IPS-NIHi7 (cell line): ENCODE results near the gene SH2D5.
A peak's percentile ranks its signal among the peaks of the same experiment; 100 is the strongest.
"Not testable (repeated sequence)": the region's sequence is repeated elsewhere in the genome, so short reads cannot be mapped to it uniquely, and the experiment has no call there.

Experiments used
- DNase-seq: peaks from one replicate; pipeline ENCODE4 v3.0.0; 2012; ENCODE audit warnings: mixed read lengths; ENCODE audit errors: extremely low spot score

Gene SH2D5

GRCh38 chr1:20696397-20697333 lies 35.8 kb downstream of the SH2D5 start:
- peak; percentile 96 for DNase-seq

GRCh38 chr1:20695515-20695914 lies 37.0 kb downstream of the SH2D5 start:
- DNase-seq: no peak

- no peak for DNase-seq
These were observed 38.9 kb downstream of the SH2D5 start for GRCh38 chr1:20693623-20694022.

- DNase-seq: no peak
These were observed 40.6 kb downstream of the SH2D5 start for GRCh38 chr1:20691872-20692271.

GRCh38 chr1:20689645-20690056 lies 42.9 kb downstream of the SH2D5 start:
- DNase-seq: no peak

GRCh38 chr1:20686883-20687725 lies 45.4 kb downstream of the SH2D5 start:
- no peak for DNase-seq

GRCh38 chr1:20685741-20686140 lies 46.8 kb downstream of the SH2D5 start:
- no peak for DNase-seq

- DNase-seq: no peak
These were observed 47.3 kb downstream of the SH2D5 start for GRCh38 chr1:20685099-20685662.

GRCh38 chr1:20684651-20685050 lies 47.9 kb downstream of the SH2D5 start:
- DNase-seq: no peak

- no peak for DNase-seq
These were observed 48.4 kb downstream of the SH2D5 start for GRCh38 chr1:20684050-20684620.

- no peak for DNase-seq
These were observed 48.9 kb downstream of the SH2D5 start for GRCh38 chr1:20683614-20684013.

GRCh38 chr1:20682571-20683236 lies 49.8 kb downstream of the SH2D5 start:
- no peak for DNase-seq

- DNase-seq: no peak
These were observed 50.5 kb downstream of the SH2D5 start for GRCh38 chr1:20681999-20682398.

GRCh38 chr1:20680269-20680668 lies 52.2 kb downstream of the SH2D5 start:
- DNase-seq: no peak

GRCh38 chr1:20678599-20678998 lies 53.9 kb downstream of the SH2D5 start:
- no peak for DNase-seq

GRCh38 chr1:20673626-20674025 lies 58.9 kb downstream of the SH2D5 start:
- not testable (repeated sequence) for DNase-seq

GRCh38 chr1:20672265-20672632 lies 60.3 kb downstream of the SH2D5 start:
- DNase-seq: no peak

GRCh38 chr1:20670936-20671335 lies 61.6 kb downstream of the SH2D5 start:
- DNase-seq: no peak
